Measurements from ENCODE around the gene DPH3. TPM values are rescaled to one million over a fixed set of nuclear protein-coding genes. Genes with fewer than 3 reads are reported as not detected.
A peak's percentile ranks its signal among the peaks of the same experiment; 100 is the strongest.

DPH3 gene
- total RNA-seq, 4 donors from 2014 or later, result 2.8 to 21.9 (median 10.0) TPM

- Histone ChIP-seq H3K27me3 (peaks cover 0 to 9% (median 0%) of the 10 kb centered on the region in 4 donors), H3K27ac (no peak overlapping the region), H3K36me3 (no peaks in the 10 kb centered on the region), H3K4me1 (peaks cover 0 to 29% (median 21%) of the 10 kb centered on the region in 3 donors), H3K4me3 (no peak overlapping the region), H3K9me3 (no peaks in the 10 kb centered on the region)
- DNase-seq, result no peak
- 50 to 52% methylated on average over 2 to 9 of the region's 9 CpGs for WGBS, 2 donors
- intact Hi-C loops (cut with DNase I), result loop anchor here (5.0 to 10.0 kb wide), 3 partner anchors 67 to 429 kb away; no protein-coding TSS in a partner anchor
- TF ChIP-seq, protein P1, sequence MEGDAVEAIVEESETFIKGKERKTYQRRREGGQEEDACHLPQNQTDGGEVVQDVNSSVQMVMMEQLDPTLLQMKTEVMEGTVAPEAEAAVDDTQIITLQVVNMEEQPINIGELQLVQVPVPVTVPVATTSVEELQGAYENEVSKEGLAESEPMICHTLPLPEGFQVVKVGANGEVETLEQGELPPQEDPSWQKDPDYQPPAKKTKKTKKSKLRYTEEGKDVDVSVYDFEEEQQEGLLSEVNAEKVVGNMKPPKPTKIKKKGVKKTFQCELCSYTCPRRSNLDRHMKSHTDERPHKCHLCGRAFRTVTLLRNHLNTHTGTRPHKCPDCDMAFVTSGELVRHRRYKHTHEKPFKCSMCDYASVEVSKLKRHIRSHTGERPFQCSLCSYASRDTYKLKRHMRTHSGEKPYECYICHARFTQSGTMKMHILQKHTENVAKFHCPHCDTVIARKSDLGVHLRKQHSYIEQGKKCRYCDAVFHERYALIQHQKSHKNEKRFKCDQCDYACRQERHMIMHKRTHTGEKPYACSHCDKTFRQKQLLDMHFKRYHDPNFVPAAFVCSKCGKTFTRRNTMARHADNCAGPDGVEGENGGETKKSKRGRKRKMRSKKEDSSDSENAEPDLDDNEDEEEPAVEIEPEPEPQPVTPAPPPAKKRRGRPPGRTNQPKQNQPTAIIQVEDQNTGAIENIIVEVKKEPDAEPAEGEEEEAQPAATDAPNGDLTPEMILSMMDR (IDR thresholded peaks at IDR 0.05), result no peak
- no peak for TF ChIP-seq POLR2A (IDR thresholded peaks at IDR 0.05)
These were observed 20.8 kb downstream of the DPH3 start for GRCh38 chr3:16243706-16244490.

DNA sequence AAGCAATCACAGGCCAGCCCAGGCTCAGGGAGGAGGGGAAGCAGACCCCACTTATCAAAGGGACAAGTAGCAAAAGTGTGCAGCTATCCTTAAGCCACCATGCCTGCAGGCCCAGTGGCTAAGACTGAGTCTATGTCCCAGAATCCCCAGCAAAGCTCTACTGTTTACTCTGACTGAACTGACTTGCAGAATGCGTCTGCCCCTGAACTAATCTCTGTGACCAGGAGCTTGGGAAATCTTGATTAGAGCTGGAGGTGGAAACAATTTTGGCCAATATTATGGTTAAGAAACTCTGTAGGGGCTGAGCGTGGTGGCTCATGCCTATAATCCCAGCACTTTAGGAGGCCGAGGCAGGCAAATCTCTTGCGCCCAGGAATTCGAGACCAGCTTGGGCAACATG, 22.6 kb downstream of the DPH3 start:
- H3K36me3 ChIP-seq, result no peaks in the 10 kb centered on the region
- no peak overlapping the region for H3K4me3 ChIP-seq
- TF ChIP-seq, protein P1 (IDR thresholded peaks at IDR 0.05), result no peak
- TF ChIP-seq POLR2A (IDR thresholded peaks at IDR 0.05), result no peak
- H3K27ac ChIP-seq, result no peak overlapping the region
- WGBS, 2 donors, result 91 to 97% methylated on average over 5 of the region's 5 CpGs
- H3K9me3 ChIP-seq, result no peaks in the 10 kb centered on the region
- intact Hi-C loops (cut with DNase I), result loop anchor here (5.0 to 10.0 kb wide), 3 partner anchors 65 to 427 kb away; no protein-coding TSS in a partner anchor
- peaks cover 0 to 5% (median 0%) of the 10 kb centered on the region in 4 donors for H3K27me3 ChIP-seq
- peaks cover 0 to 28% (median 17%) of the 10 kb centered on the region in 3 donors for H3K4me1 ChIP-seq
- no peak for DNase-seq

DNA sequence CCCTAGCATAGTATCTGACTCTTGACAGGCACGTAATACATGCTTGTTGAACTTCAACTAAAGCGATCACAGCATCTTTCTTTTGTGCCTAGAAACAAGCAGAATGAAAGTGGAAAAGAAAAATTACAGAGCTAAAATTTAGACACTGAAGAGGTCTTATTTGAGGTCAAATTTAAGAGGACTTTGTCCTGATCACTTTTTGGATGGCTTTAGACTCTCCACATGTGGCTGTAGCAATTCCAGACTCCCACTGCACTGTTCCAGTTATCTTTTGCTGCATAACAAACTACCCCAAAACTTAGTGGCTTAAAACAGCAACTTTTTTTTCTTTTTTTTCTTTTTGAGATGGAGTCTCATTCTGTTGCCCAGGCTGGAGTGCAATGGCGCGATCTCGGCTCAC, 23.5 kb downstream of the DPH3 start:
- intact Hi-C loops (cut with DNase I), result loop anchor here (5.0 to 10.0 kb wide), 3 partner anchors 64 to 426 kb away; no protein-coding TSS in a partner anchor
- TF ChIP-seq POLR2A (IDR thresholded peaks at IDR 0.05), result no peak
- TF ChIP-seq, protein P1 (IDR thresholded peaks at IDR 0.05), result no peak
- WGBS, 2 donors, result 98 to 99% methylated on average over 5 of the region's 5 CpGs

DNA sequence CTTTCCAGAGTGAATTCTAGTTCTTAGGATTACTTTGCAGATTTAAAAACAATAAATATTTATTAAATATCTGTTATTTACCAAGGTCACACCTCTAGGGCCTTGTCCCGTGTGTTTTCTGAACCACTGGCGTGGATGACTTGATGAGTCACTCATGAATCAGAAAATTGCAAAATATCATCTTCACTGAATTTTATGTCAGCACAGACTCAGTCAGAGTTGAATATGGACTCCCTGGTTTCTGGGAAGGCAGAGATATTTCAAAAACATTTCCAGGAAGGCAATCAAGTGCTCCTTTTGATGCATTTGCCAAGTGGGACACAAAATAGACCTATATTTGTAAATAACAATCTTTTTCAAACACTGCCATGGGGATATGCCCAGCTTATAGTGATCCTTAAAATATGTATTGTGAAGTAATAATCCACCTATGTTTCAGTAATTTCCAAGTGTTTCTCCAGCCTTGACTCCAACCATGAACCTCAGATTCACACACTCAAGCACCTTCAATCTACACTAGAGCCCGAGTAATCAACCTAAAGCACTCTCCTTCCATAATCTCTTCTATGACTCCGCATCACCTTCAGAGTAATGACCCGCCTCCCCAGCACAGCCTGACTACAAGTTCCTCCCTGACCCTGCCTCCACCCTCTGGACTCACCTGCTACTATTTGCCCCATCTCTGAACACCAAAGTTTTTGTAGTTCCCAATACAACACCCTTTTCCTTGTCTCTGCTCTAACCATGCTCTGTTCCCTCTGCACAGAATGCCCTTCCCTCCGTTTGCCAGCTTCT, 24.3 kb downstream of the DPH3 start:
- DNase-seq, result no peak
- Histone ChIP-seq H3K9me3 (no peaks in the 10 kb centered on the region), H3K4me3 (no peak overlapping the region), H3K27me3 (peaks cover 0 to 8% (median 0%) of the 10 kb centered on the region in 4 donors), H3K27ac (peak overlapping the region in 3 of 4 donors; percentile 51 to 68 (median 61)), H3K4me1 (peaks cover 0 to 32% (median 16%) of the 10 kb centered on the region in 3 donors), H3K36me3 (no peaks in the 10 kb centered on the region)
- TF ChIP-seq, protein P1 (IDR thresholded peaks at IDR 0.05), result no peak
- no peak for TF ChIP-seq POLR2A (IDR thresholded peaks at IDR 0.05)
- WGBS, 2 donors, result 46 to 66% methylated on average over 6 of the region's 6 CpGs
- intact Hi-C loops (cut with DNase I), result loop anchor here (5.0 to 10.0 kb wide), 3 partner anchors 63 to 426 kb away; no protein-coding TSS in a partner anchor

More for the DNA sequence above, 23.5 kb downstream of the DPH3 start:
- Histone ChIP-seq H3K36me3 (no peaks in the 10 kb centered on the region), H3K9me3 (no peaks in the 10 kb centered on the region), H3K27ac (peak overlapping the region in 1 of 4 donors; percentile 61), H3K4me1 (peaks cover 0 to 32% (median 16%) of the 10 kb centered on the region in 3 donors), H3K4me3 (no peak overlapping the region), H3K27me3 (peaks cover 0 to 5% (median 0%) of the 10 kb centered on the region in 4 donors)
- no peak for DNase-seq
